GM12878 (cell line): ENCODE data around the gene INPP4B. TPM values are rescaled to one million over a fixed set of nuclear protein-coding genes. Genes with fewer than 3 reads are reported as not detected.

Experiments used
- ATAC-seq: fragments of 200-7000 bp; cut with Tn5 transposase; 3 replicates; pipeline ENCODE4 v1.9.1; 2020; ENCODE audit warnings: mild to moderate bottlenecking, moderate library complexity
- BruUV-seq: library from RNA; stranded (reverse); fragments of 400-500 nt; replicated peaks from 2 replicates; lab custom pipeline; 2021; lab: Mats Ljungman, UMichigan
- CTCF ChIA-PET: fragments of 300-600 bp; sonication (Branson Sonifier 250); formaldehyde crosslinking; extraction: SDS; loops from one replicate; lab custom pipeline; 2021; ENCODE audit warnings: inconsistent platforms; lab: Yijun Ruan, JAX
- POLR2A ChIA-PET: fragments of 350-600 bp; formaldehyde crosslinking; extraction: SDS; loops from one replicate; lab custom pipeline; 2021; ENCODE audit warnings: inconsistent platforms; lab: Charles Lee
- RAD21 ChIA-PET: fragments of 300-600 bp; sonication (Branson Sonifier 250); formaldehyde crosslinking; loops from one replicate; lab custom pipeline; 2023; ENCODE audit warnings: antibody characterized with exemption; ENCODE audit not compliant: unreplicated experiment; lab: Charles Lee
- SMC1A ChIA-PET: fragments of 300-600 bp; sonication (Branson Sonifier 250); formaldehyde crosslinking; loops from one replicate; lab custom pipeline; 2023; ENCODE audit not compliant: unreplicated experiment, uncharacterized antibody; lab: Charles Lee
- DNase-seq: peaks from one replicate; pipeline ENCODE4 v3.0.0-alpha.2; 2011; ENCODE audit warnings: low read depth, low spot score
- FAIRE-seq: peaks from 3 replicates; lab custom pipeline; 2011; peaks lifted over from hg19 to GRCh38; lab: Jason Lieb, UNC
- H2AFZ ChIP-seq: 2 replicates; pipeline ENCODE4 v1.6.0; 2011; ENCODE audit warnings: low read depth, low read length, control low read depth; ENCODE audit not compliant: control insufficient read depth
- H3K27ac ChIP-seq: 2 replicates; pipeline ENCODE4 v1.5.1; 2011; ENCODE audit warnings: control low read depth; ENCODE audit not compliant: control insufficient read depth, insufficient read depth
- H3K27me3 ChIP-seq, 2 experiments: replicated peaks in 1 of 2; 2 replicates each; pipeline versions ENCODE4 v1.6.0 to v1.6.1; 2011; ENCODE audit warnings: low read length in 1 of 2; ENCODE audit not compliant: control insufficient read depth in 2 of 2, insufficient read depth in 2 of 2
- H3K36me3 ChIP-seq, 2 experiments: 2 replicates each; pipeline ENCODE4 v1.5.1; 2011; ENCODE audit warnings: low read length in 1 of 2; ENCODE audit not compliant: control insufficient read depth in 2 of 2, insufficient read depth in 2 of 2
- H3K4me1 ChIP-seq: 2 replicates; pipeline ENCODE4 v1.6.1; 2011; ENCODE audit warnings: mild to moderate bottlenecking, low read length, moderate library complexity, mixed read lengths; ENCODE audit not compliant: control insufficient read depth, insufficient read depth
- H3K4me2 ChIP-seq: 2 replicates; pipeline ENCODE4 v1.6.0; 2011; ENCODE audit warnings: control low read depth; ENCODE audit not compliant: control insufficient read depth, insufficient read depth
- H3K4me3 ChIP-seq: fragments of 200-600 bp; sonication (generic); 2 replicates; pipeline ENCODE4 v1.5.1; 2016
- H3K79me2 ChIP-seq: 2 replicates; pipeline ENCODE4 v1.6.0; 2011; ENCODE audit warnings: low read length; ENCODE audit not compliant: control insufficient read depth, insufficient read depth
- H3K9ac ChIP-seq: 2 replicates; pipeline ENCODE4 v1.8.0; 2011; ENCODE audit warnings: low read length, control low read depth, mixed read lengths; ENCODE audit not compliant: control insufficient read depth, insufficient read depth
- H3K9me3 ChIP-seq: replicated peaks from 3 replicates; pipeline ENCODE4 v1.5.1; 2011; ENCODE audit warnings: mild to moderate bottlenecking, low read length; ENCODE audit not compliant: control insufficient read depth, insufficient read depth
- H4K20me1 ChIP-seq: 2 replicates; pipeline ENCODE4 v1.6.0; 2011; ENCODE audit not compliant: control insufficient read depth, insufficient read depth
- BHLHE40 ChIP-seq, 2 experiments: fragments of 450-650 bp in 1 of 2; IDR thresholded peaks; 2 replicates each; pipeline ENCODE4 v1.6.1; 2011 to 2017; ENCODE audit warnings: low read depth in 2 of 2, borderline replicate concordance in 1 of 2, improper control_type of control experiment in 1 of 2, low read length in 1 of 2, mild to moderate bottlenecking in 1 of 2
- CBFB ChIP-seq: IDR thresholded peaks from 2 replicates; pipeline ENCODE4 v1.6.1; 2016; ENCODE audit warnings: antibody characterized with exemption, low read depth
- CBX5 ChIP-seq: sonication (generic); IDR thresholded peaks from 2 replicates; pipeline ENCODE4 v1.6.1; 2016; ENCODE audit warnings: low read depth, moderate library complexity, mild to moderate bottlenecking, inconsistent platforms
- CHD1 ChIP-seq: IDR thresholded peaks from 2 replicates; pipeline ENCODE4 v1.6.1; 2012; ENCODE audit warnings: low read depth, low read length, improper control_type of control experiment
- CHD4 ChIP-seq: fragments of 200-600 bp; sonication (generic); IDR thresholded peaks from 2 replicates; pipeline ENCODE4 v1.6.1; 2016; ENCODE audit warnings: mild to moderate bottlenecking
- CREB1 ChIP-seq: IDR thresholded peaks from 2 replicates; pipeline ENCODE4 v1.6.1; 2012; ENCODE audit warnings: low read depth, mild to moderate bottlenecking, inconsistent platforms
- CREM ChIP-seq: IDR thresholded peaks from 2 replicates; pipeline ENCODE4 v1.6.1; 2014; ENCODE audit warnings: antibody characterized with exemption, low read depth
- EGR1 ChIP-seq, 2 experiments: IDR thresholded peaks; 1 replicate in 1 of 2; 2 replicates in 1 of 2; pipeline ENCODE4 v1.6.1; 2011 to 2012; ENCODE audit warnings: low read depth in 2 of 2, low read length in 2 of 2, borderline replicate concordance in 1 of 2, mild to moderate bottlenecking in 1 of 2, moderate library complexity in 1 of 2
- GABPA ChIP-seq: IDR thresholded peaks from 2 replicates; pipeline ENCODE4 v1.6.1; 2014; ENCODE audit warnings: antibody characterized with exemption, low read depth, mild to moderate bottlenecking, inconsistent platforms
- HDAC2 ChIP-seq: fragments of 200-600 bp; sonication (generic); IDR thresholded peaks from 2 replicates; pipeline ENCODE4 v1.6.1; 2017
- MTA2 ChIP-seq: fragments of 450-650 bp; IDR thresholded peaks from 2 replicates; pipeline ENCODE4 v1.6.1; 2016; ENCODE audit warnings: low read depth, mild to moderate bottlenecking, moderate library complexity
- MTA3 ChIP-seq: IDR thresholded peaks from 2 replicates; pipeline ENCODE4 v1.6.1; 2012; ENCODE audit warnings: low read length, inconsistent platforms, borderline replicate concordance
- NR2C1 ChIP-seq: fragments of 450-650 bp; IDR thresholded peaks from 2 replicates; pipeline ENCODE4 v1.6.1; 2017; ENCODE audit warnings: antibody characterized with exemption, mild to moderate bottlenecking, moderate library complexity
- NRF1 ChIP-seq: conservative IDR thresholded peaks from 2 replicates; pipeline ENCODE4 v1.6.1; 2011; ENCODE audit warnings: mild to moderate bottlenecking, low read depth, low read length, improper control_type of control experiment
- POU2F2 ChIP-seq: IDR thresholded peaks from 3 replicates; pipeline ENCODE4 v1.6.1; 2011; ENCODE audit warnings: low read depth, mild to moderate bottlenecking, low read length, borderline replicate concordance
- SMAD5 ChIP-seq: IDR thresholded peaks from 2 replicates; pipeline ENCODE4 v1.6.1; 2016; ENCODE audit warnings: antibody characterized with exemption, low read depth
- SMC3 ChIP-seq: IDR thresholded peaks from 2 replicates; pipeline ENCODE4 v1.6.1; 2011; ENCODE audit warnings: low read length, improper control_type of control experiment, borderline replicate concordance
- ZBED1 ChIP-seq: IDR thresholded peaks from 2 replicates; pipeline ENCODE4 v1.6.1; 2016; ENCODE audit warnings: borderline replicate concordance
- ZNF622 ChIP-seq: fragments of 450-650 bp; IDR thresholded peaks from 2 replicates; pipeline ENCODE4 v1.6.1; 2017; ENCODE audit warnings: mild to moderate bottlenecking, inconsistent platforms
- WGBS: methylation state at CpG from one replicate; pipeline ENCODE4 v1.1.6; 2016; ENCODE audit warnings: low lambda C conversion rate; ENCODE audit not compliant: insufficient replicate concordance, insufficient coverage; ENCODE audit errors: missing lambda C conversion rate; 5-methylcytosine and 5-hydroxymethylcytosine counted together
- in situ Hi-C: fragments of 300-500 bp; cut with MboI; formaldehyde crosslinking; loops from 9 replicates; pipeline ENCODE4 v1.14.3; 2018; ENCODE audit warnings: mixed read lengths
- intact Hi-C: fragments of 100-400 bp; cut with micrococcal nuclease; formaldehyde crosslinking; loops from one replicate; pipeline ENCODE4 v1.14.2; 2022; ENCODE audit not compliant: unreplicated experiment
- polyA plus RNA-seq, 11 experiments: library from polyadenylated mRNA; depleted of rRNA in 4 of 11; unstranded in 6 of 11; stranded (reverse) in 5 of 11; fragments of >200 nt; fragmentation: Nextera tagmentation in 4 of 11; fragmentation: Illumina TruSeq in 1 of 11; extraction: Ambion mirVana in 4 of 11; extraction: Trizol in 1 of 11; gene quantifications; 1 replicate in 1 of 11; 2 replicates in 10 of 11; pipeline versions ENCODE4 v1.2.1 to v1.2.3, GENCODE V29; 2011 to 2016; ENCODE audit warnings: inconsistent platforms in 2 of 11, missing spikeins in 2 of 11, low read depth in 1 of 11
- total RNA-seq, 4 experiments: library from RNA; depleted of rRNA in 3 of 4; stranded (reverse); fragments of >200 nt in 3 of 4; fragmentation: Illumina TruSeq in 1 of 4; extraction: Trizol in 1 of 4; gene quantifications; 2 replicates each; pipeline versions ENCODE4 v1.2.1 to v1.2.3, GENCODE V29; 2013 to 2021
- TF ChIP-seq, protein P1 (sequence below): fragments of 450-650 bp; IDR thresholded peaks from 2 replicates; pipeline ENCODE4 v1.6.1; 2018; ENCODE audit warnings: borderline replicate concordance, mild to moderate bottlenecking; ENCODE audit not compliant: partially characterized antibody

The INPP4B gene
- total and polyA plus RNA-seq, 10 of the 15 experiments (the other 5 are each of a cell fraction or from before 2014, with no cell fraction given) = 0.53 to 11.2 (median 0.95) TPM

DNA sequence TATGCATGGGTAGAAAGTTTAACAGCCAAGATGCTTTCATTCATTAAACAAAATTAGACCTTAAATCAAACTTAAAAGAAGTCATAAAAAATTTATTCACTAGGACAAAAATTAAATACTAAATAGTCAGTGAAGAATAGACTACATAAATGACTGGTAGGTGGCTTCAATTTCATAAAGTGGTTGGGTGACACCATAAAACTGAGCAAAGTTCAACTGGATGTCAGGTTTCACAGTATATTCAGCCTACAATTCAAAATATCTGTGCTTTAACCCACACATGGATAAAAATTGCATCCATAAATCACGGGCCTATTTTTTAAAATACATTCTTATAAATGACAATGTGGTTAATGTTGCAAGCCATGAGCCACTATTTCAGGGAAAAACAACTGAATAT lies 627.4 kb downstream of the INPP4B start:
- no peaks in the 10 kb centered on the region for H3K36me3 ChIP-seq
- ChIA-PET RAD21 (no interaction called here), CTCF (interaction anchor here (1.1 kb wide), 1 partner anchor 65 kb away, joined by 3 read pairs; no protein-coding TSS in a partner anchor), POLR2A (interaction anchor here (0.6 kb wide), 1 partner anchor 116 kb away, joined by 7 read pairs; no protein-coding TSS in a partner anchor), SMC1A (interaction anchor here (1.1 to 2.0 kb wide), 2 partner anchors 10 to 68 kb away, joined by 3 to 4 read pairs; no protein-coding TSS in a partner anchor)
- no peaks in the 10 kb centered on the region for H3K9me3 ChIP-seq
- no peak for FAIRE-seq
- H3K79me2 ChIP-seq = no peaks in the 10 kb centered on the region
- intact Hi-C loops (no loop called here), in situ Hi-C loops (no loop called here)
- DNase-seq = no peak
- no TSS peak for BruUV-seq
- no peak overlapping the region for H3K27ac ChIP-seq
- no peak for ATAC-seq
- H3K4me1 ChIP-seq = no peaks in the 10 kb centered on the region
- 0% methylated on average over 1 of the region's 1 CpG for WGBS
- H3K4me2 ChIP-seq = no peak overlapping the region
- no peak for TF ChIP-seq SMC3
- no peak for TF ChIP-seq CBFB
- TF ChIP-seq NRF1 = no peak
- TF ChIP-seq, protein P1, sequence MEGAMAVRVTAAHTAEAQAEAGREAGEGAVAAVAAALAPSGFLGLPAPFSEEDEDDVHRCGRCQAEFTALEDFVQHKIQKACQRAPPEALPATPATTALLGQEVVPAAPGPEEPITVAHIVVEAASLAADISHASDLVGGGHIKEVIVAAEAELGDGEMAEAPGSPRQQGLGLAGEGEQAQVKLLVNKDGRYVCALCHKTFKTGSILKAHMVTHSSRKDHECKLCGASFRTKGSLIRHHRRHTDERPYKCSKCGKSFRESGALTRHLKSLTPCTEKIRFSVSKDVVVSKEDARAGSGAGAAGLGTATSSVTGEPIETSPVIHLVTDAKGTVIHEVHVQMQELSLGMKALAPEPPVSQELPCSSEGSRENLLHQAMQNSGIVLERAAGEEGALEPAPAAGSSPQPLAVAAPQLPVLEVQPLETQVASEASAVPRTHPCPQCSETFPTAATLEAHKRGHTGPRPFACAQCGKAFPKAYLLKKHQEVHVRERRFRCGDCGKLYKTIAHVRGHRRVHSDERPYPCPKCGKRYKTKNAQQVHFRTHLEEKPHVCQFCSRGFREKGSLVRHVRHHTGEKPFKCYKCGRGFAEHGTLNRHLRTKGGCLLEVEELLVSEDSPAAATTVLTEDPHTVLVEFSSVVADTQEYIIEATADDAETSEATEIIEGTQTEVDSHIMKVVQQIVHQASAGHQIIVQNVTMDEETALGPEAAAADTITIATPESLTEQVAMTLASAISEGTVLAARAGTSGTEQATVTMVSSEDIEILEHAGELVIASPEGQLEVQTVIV = no peak
- TF ChIP-seq SMAD5 = no peak
- TF ChIP-seq GABPA = no peak
- TF ChIP-seq HDAC2 = no peak
- no peak for TF ChIP-seq EGR1 (IDR thresholded peaks at IDR 0.05; ENCODE audit: borderline replicate concordance in 1 of 2, low read depth in 2 of 2, low read length in 2 of 2)
- no peak for TF ChIP-seq POU2F2
- no peak for TF ChIP-seq MTA3
- TF ChIP-seq CREB1 = no peak
- no peak for TF ChIP-seq NR2C1
- TF ChIP-seq CBX5 = no peak
- no peak for TF ChIP-seq CREM
- TF ChIP-seq CHD1 = no peak
- no peak for TF ChIP-seq ZBED1
- no peak for TF ChIP-seq BHLHE40 (IDR thresholded peaks at IDR 0.05; ENCODE audit: borderline replicate concordance in 1 of 2, low read depth in 2 of 2, low read length in 1 of 2)
- no peak for TF ChIP-seq CHD4
- no peak for TF ChIP-seq ZNF622
- no peak for TF ChIP-seq MTA2
- H3K27me3 ChIP-seq = no peaks in the 10 kb centered on the region
- H3K9ac ChIP-seq = no peak overlapping the region
- H3K4me3 ChIP-seq = no peak overlapping the region
- H4K20me1 ChIP-seq = no peaks in the 10 kb centered on the region
- H2AFZ ChIP-seq = no peak overlapping the region
